Spleen (tissue), 7 donors: ENCODE measurements around the gene RPS27L.

Experiments
- CTCF ChIP-seq, 11 experiments: fragments of 200-600 bp in 7 of 11; fragments of 450-650 bp in 4 of 11; sonication (generic) in 4 of 11; IDR thresholded peaks in 8 of 11; conservative IDR thresholded peaks in 3 of 11; 1 replicate in 7 of 11; 2 replicates in 4 of 11; pipeline versions ENCODE4 v1.4.0 to v1.8.0; 2016 to 2021; ENCODE audit warnings: antibody characterized with exemption in 11 of 11, inconsistent platforms in 4 of 11, mild to moderate bottlenecking in 1 of 11
- POLR2A ChIP-seq, 3 donors: fragments of 450-650 bp; IDR thresholded peaks; one replicate each; pipeline ENCODE4 v1.5.1; 2017; ENCODE audit warnings: antibody characterized with exemption in 3 of 3, mild to moderate bottlenecking in 1 of 3
- POLR2AphosphoS5 ChIP-seq, 3 donors: sonication (generic); formaldehyde crosslinking; IDR thresholded peaks; one replicate each; pipeline ENCODE4 v1.5.1; 2017; ENCODE audit warnings: antibody characterized with exemption in 3 of 3
- donor health status: DM: no; HTN: no; CAD: no; lungs with moderate emphysema.
- donor health status: DM: no; HTN: no; CAD: no.
- donor health status: DM: no; HTN: no; CAD: no.

- no peak for TF ChIP-seq POLR2A (IDR thresholded peaks at IDR 0.05)
- TF ChIP-seq POLR2AphosphoS5 (IDR thresholded peaks at IDR 0.05): no peak
- no peak for TF ChIP-seq CTCF (IDR thresholded peaks at IDR 0.05 in 8 of 11, conservative IDR thresholded peaks at IDR 0.05 in 3 of 11)
Observed at GRCh38 chr15:63140936-63141335, 16.3 kb downstream of the RPS27L start.
